RPMI8226 (cell line): Measurements from ENCODE around the gene TPX2.
"Not testable (repeated sequence)": the region's sequence is repeated elsewhere in the genome, so short reads cannot be mapped to it uniquely, and the experiment has no call there.

Experiments used
- DNase-seq: peaks from one replicate; pipeline ENCODE4 v3.0.0-alpha.2; 2015

Gene TPX2

DNA sequence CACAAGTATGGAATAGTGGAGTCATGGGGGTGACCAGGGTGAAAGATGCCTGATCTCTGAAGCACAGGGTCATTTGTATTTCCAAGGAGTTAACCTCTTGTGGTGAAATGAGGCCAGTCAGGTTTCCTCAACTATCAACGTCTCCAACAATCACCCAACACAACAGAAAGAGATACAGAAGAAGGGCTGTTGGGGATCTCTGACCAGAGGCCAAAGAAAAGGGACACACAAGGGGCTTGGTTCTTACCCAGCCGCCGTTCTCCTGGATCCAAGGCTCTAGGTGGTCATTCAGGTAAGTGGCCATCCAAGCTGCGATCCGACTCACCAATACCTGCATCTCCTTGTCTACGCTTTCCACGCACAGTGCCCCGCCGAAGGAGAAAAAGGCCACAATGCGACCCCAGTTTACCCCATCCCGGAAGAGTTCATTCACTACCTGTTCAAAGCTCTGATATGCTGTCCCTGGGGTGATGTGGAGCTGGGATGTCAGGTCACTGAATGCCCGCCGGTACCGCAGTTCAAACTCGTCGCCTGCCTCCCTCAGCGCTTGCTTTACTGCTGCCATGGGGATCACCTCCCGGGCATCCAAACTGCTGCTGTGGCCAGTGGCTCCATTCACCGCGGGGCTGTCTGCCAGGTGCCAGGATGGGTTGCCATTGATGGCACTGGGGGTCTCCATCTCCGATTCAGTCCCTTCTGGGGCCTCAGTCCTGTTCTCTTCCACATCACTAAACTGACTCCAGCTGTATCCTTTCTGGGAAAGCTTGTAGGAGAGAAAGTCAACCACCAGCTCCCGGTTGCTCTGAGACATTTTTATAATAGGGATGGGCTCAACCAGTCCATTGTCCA, 17.5 kb upstream of the TPX2 start:
- peak; percentile 45 for DNase-seq

DNA sequence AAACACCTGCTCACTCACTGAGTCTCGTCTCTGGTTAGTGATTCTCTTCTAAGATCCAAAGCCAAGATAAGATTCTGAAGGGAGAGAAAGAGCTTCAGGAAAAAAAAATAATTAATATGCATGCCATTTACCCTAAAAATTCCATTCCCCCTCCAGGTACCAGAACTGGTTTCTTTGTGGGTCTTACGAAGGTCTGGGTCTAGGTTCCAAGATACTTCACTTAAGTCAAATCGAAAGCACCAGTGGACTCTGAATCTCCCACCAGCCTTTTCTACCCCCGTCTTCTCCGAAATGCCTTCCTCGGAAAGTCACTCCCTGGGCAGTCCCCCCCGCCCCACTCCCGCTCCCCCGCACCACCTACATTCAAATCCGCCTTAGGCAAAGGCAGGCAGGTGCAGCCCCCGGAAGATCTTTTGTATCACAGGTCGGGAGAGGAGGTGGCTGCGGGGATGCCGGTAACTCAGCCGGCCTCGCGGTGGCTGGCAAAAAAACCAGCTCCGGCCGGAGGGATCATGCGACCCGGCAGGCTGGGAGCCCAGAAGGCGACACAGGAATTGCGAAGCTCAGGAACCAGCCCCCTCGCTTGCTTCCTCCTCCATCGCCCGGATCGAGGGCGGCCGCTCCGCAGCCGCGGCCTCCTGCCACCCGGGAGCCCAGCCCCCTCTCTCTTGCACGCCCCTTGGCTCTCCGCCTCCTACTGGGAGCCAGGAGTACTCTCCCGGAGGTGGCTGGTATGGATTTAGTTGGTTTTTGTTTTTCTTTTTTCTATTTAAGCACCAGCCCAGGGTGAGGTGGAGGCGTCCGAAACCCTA, 16.6 kb upstream of the TPX2 start, which contains the start of gene BCL2L1:
Gene BCL2L1, minus strand, starts transcription at position 612 of the 812 bp plus-strand sequence. CDS start 650 bp downstream, outside the sequence.
- DNase-seq: peak; percentile 87

DNA sequence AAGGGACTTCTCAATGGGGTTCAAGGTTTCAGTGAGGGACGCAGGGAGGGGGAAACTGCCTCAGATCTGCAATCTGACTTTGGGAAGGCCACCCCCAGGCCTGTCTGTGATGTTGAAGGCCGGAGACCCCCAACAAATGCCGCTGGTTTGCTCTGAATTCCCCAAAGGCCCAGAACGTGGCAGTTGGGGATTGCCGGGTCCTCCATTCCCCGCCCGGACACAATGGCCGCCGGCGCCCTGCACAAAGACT, 16.1 kb upstream of the TPX2 start:
- DNase-seq: no peak

DNA sequence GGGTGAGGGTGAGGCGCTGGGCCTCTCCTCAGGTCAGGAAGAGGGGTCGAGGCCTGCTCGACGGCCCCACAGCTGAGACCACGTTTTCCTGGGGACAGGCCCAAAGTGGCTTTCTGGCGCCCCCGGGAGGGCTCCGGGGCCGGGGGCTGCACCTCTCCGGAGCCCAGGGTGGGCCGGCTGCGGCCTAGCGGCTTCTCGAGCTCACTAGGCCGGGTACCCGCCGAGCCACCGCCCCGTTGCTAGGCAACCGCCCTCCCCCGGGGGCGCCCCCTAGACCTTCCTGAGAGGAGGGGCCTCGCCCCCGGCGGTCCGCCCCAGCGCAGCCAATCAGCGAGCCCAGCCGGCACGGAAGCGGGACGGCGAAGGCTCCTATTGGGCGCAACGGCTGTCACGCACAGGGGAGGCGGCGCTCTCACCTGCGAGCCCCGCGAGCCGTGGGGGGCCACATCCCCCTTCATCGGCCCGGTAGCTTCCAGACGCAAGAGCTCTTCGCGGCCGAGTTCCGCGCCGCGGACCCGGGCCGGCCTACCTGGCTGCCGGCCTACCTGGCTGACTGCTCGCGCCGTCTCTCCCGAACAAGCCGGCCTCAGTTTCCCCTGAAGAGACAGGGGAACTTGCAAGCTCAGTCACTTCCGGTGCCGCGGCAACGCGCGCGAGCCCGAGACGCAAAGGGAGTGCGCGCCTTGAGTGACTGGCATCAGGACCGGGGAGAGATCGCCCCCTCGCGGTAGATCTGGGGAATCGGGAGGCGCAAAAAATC, 15.6 kb upstream of the TPX2 start:
- peak; percentile 98 for DNase-seq

DNA sequence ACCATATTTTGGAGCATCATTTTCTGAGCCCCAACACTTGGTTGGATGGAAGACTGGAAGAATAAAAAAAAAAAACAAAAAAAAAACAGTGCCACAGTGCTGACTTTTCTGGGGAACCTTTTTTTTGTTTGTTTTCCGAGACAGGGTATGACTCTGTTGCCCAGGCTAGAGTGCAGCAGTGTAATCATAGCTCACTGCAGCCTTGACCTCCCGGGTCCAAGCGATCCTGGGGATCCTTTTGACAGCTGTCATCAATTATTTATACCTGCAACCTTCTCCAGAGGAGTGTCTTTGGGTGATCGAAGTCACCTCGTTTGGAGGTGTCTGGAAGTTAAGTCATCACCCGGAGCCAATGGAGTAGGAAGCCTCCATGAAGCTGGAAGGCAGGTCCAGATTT, 7.8 kb upstream of the TPX2 start:
- no peak for DNase-seq

DNA sequence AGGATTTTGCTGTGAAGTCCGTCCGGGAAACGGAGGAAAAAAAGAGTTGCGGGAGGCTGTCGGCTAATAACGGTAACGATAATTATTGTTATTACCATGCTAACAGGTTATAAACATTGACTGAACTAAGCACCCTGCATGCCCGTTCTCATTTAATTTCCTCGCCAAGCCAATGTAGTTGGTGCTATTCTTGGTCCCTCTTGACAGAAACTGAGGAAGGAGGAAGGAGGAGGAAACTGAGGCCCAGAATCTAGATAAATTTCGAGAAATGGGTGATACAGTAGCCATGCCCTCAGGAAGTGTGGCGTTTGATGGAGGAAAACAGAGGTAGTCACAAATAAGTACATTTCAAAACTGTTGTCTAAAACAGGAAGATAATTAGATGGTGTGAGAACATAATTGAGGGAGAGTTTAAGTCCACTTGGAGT, 474 bp downstream of the TPX2 start:
- no peak for DNase-seq

DNA sequence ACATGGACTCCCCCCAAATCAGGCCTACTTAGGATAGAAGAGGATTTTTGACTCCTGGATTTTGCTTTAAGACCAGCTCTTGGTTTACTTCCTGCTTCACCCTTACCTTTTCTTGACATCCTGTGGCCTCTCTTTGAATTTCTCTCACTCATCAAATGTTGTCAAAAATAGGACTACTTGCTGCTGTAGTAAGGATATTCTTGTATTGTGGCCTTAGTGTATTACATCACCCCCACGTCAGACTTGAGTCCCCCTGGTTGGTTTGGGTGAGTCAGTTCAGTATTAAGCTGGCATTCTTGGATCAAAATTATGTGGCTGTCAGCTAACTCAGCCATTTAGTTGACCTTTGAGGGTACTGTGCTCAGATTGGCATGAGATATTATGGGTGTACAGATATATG, 1.1 kb downstream of the TPX2 start:
- peak; percentile 30 for DNase-seq

DNA sequence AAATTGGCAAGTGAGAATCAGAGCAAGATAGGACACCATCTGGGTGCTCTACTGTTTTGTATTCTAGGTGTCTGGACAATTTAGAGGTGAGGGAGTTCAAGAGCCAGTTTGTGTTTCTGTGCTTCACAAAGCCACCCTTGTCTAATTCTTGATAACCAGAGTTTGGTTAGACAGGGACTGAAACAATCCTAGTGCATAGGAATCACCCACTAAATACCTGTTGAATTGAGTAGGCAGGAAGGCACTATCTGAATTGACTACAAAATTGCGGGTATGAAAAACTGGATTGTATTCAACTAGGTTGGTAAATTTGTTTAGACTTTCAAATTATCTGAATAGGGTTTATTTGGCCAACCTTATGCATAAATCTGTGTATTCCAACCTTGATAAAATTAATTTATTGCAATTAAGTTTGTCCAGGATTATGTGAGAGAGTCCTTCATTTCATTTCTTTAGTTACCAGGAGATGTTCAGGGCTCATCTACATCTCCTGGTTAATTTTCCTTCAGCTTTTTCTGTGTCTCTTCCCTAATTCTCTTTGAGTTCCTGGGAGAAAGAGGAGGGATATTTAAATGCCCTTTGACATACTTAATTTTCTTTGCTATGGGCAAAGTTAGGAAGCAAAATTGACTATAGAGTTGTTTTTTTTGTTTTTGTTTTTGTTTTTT, 1.7 kb downstream of the TPX2 start:
- no peak for DNase-seq

DNA sequence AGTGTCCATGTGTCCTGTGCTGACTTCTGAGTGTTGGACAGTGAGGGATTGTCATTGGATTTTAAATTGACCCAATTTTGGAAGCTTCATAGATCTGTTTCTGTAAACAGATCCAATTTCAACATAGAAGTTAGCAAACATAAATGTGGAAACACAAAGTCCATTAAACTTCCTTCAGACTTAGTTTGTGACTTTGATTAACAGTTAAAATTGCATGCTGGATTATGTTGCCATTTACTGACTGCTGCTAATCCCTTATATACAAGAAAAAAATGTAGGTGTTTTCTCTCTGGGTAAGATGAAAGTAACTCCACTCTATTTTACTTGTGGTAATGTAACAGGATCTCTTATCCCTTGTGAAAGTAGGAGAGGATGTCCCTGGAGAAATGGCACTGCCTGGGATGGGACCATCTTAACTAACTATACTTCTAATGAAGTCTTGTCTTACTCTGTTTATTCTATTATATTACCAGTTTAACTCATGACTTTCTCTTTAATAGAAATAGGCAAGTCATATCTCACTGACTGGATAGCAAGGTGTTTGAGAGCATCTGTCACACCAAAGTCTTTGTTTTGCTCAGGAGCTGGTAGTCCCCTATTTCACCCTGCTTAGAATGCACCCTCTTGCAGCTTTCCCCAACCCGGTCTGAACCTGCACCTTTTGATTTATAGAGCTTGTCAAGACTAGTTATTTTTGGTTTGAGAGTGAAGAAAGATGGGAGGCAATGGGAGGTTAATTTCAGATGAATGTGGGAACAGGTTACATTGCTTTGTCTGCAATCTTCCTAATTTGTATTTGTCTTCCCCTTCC, 7.2 kb downstream of the TPX2 start:
- DNase-seq: no peak

DNA sequence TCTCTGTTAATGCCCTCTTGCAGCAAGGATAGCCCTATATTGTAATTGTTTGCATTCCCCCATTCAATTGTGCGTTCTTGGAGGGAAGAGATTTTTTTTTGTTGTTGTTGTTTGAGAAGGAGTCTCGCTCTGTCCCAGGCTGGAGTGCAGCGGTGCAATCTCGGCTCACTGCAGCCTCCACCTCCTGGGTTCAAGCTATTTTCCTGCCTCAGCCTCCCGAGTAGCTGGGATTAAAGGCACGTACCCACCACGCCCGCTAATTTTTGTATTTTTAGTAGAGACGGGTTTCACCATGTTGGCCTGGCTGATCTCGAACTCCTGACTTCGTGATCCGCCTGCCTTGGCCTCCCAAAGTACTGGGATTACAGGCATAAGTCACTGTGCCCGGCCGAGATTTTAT, 7.9 kb downstream of the TPX2 start:
- not testable (repeated sequence) for DNase-seq

DNA sequence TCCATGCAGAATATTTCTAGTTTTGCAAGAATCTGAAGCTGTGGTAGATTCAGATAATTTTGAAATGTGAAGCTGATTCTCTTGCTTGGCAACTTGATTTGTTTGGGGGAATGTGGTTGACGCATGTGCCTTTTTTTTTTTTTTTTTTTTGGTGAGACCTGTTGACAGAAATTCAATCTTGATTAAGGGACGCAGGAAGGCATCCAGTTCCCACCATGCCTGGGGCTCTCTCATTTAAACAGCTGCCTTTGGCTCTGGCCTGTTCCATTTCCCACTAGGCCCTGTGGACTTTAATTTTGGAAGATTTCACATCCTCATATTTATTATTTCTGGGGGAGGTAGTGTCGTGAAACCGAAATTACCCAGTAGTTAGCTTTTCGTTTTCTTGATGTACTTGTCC, 8.6 kb downstream of the TPX2 start:
- no peak for DNase-seq

DNA sequence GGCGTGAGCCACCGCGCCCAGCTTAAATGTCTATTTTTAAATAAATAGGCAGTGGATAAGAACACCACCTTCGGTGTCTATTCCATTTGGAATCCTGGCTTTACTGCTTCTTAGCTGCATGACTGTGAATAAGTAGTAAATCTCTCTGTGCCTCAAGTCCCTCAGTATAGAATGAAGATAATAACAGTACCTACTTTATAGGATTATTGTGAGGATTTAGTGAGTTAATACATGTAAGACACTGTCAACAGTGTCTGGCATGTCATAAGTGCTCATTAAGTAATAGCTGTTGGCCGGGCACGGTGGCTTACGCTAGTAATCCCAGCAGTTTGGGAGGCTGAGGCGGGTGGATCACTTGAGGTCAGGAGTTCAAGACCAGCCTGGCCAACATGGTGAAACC, 10.1 kb downstream of the TPX2 start:
- DNase-seq: no peak

DNA sequence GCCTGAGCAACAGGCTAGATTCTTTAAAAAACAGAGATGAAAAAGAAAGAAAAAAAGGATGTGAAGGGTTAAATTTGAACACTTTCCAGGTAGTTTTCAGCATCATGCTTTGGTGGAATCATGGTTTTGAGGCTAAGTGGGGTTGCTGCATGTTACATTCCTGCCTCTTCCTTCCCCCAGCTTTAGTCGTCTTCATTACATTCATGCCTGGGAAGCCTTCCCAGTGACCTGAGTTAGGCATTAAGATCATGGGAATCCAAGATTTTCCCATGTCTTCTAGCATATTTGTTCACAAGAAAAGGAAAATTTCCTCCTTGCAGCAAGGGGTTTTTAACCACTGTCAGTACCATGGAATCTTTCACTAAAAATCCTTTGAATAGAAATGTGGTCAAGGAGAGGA, 12.0 kb downstream of the TPX2 start:
- DNase-seq: no peak

DNA sequence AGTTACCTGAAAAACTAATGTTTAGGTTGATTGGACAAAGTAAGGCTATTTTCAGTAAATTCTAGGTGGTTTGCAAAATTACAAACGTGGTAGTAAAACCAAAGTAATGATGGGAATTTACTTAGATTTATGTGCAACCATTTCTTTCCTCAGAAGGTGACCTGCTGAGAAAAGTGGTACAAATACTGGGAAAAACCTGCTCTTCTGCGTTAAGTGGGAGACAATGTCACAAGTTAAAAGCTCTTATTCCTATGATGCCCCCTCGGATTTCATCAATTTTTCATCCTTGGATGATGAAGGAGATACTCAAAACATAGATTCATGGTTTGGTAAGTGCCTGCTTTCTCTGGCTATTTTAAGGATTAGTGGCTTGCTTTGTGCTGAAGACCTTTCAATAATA, 18.2 kb downstream of the TPX2 start:
- no peak for DNase-seq

DNA sequence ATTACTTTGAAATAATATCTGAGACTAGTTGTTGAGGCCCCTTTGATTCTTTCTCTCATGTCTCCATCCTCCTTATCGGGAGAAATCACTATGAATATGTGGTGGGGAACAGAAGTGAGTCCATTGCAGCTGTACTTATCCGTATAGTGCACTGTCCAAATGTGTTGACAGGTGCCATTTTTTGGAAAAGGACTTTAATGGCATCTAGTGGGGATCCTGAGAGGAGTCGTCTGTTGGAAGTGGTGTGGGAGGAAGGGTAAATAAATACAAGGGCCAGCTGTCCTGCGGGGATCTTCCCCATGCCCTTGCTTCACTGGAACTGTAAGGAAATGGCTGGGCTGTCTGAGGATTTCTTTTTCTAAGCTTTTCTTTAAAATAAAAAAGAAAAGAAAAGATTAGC, 19.4 kb downstream of the TPX2 start:
- DNase-seq: no peak

DNA sequence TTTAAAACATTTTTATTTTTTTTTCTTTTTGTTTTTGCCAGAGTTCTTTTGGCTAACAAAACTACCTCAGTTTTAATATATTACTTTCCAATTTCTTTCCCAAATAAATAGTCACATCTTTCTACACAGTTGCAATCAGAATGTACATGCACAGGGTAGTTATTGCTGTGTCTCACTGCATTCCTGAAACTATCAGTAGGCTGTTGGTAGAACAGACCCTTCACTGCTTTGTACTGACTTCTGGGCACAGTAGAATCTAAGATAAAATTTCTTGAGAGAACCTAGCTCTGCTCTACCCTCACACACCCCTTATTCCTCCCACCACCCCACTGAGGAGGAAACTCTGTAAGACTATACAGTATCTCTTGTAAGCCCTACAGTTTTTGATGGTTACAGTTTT, 19.9 kb downstream of the TPX2 start:
- no peak for DNase-seq

DNA sequence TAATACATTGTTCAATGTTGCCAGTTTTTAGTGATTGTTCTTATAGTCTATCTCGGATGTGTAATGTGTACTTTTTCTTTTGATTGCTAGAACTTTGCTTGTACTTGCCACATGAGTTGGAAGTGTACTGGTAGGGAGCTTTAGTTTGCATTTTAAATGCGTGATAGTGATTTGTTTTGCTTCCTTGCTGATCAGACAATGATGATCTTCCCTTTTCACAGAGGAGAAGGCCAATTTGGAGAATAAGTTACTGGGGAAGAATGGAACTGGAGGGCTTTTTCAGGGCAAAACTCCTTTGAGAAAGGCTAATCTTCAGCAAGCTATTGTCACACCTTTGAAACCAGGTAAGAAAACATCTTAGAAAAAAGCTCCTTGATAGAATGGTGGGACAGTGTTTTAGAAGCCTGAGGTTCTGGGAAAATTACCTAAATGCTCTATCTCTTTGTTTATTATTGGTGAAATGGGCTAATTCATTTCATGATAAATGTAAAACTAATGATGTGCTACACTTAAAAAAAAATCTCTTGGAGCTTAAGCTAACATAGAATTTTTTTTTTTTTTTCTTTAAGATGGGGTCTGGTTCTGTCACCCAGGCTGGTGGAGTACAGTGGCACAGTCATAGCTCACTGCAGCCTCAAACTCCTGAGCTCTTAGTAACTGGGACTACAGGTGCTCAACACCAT, 20.9 kb downstream of the TPX2 start:
- no peak for DNase-seq

DNA sequence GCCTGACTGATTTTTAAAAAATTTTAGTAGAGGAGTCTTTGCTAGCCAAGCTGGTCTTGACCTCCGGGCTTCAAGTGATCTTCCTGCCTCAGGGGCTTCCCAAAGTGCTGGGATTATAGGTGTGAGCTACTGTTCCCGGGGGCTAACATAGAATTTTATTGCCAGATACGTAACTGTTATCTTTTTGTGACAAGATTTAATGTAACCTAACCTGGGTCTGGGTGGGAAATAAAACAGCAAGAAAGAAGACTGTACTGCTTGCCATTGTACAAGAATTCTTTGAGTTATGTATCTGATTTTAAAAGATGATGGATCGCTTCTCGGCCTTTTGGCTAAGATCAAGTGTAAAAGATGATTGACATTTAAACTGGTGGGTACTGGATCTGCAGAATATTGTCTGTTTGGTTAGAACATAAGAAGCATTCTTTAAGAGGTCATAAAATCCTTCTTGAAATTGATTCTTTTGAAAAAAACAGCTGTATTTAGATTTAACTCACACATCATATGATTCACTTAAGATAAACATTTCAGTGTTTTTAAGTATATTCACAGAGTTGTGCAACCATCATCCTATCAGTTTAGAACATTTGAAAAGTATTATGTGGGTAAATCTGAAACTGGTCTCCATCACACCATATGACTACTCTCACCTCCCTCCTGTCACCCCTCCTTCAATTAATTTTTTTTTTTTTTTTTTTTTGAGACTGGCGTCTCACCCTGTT, 21.6 kb downstream of the TPX2 start:
- no peak for DNase-seq

DNA sequence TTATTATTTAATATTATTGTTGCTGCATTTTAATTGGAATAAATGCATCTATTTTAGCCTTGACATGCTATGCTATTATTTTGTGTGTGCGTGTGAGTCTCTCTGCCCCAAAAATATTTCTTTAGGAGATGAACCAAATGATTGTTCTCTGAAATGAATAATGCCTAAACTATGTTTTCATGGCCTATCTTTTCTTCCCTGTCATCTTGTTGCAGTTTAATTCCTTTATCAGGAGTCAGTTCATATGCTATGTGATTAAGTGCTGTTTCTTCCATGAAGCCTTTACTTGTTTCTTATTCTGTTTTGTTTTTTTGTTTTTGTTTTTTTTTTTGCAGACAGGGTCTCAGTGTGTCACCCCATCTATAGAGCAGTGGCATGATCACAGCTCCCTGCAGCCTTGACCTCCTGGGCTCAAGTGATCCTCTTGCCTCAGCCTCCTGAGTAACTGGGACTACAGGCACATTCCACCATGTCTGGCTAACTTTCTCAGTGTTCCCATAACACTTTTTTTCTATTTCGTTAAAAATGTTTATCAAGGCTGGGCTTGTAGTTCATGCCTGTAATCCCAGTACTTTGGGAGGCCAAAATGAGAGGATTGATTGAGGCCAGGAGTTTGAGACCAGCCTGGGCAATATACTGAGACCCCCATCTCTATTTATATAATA, 25.7 kb downstream of the TPX2 start:
- DNase-seq: no peak

DNA sequence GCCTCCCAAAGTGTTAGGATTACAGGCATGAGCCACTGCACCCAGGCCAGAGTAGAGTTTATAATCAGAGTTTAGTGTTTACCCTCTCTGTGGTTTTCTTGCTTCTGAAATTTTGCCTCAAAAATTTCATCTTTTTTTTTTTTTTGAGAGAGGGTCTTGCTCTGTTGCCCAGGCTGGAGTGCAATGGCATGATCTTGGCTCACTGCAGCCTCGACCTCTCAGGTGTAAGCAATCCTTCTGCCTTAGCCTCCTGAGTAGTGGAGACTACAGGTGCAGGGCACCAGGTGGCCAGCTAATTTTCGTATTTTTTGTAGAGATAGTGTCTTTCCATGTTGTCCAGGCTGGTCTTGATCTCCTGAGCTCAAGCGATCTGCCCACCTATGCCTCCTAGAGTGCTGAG, 28.7 kb downstream of the TPX2 start:
- DNase-seq: no peak
